Endometrial microvascular endothelial cells (primary cell): ENCODE measurements around the gene CCL24. TPM values are rescaled to one million over a fixed set of nuclear protein-coding genes. Genes with fewer than 3 reads are reported as not detected.
"Not testable (repeated sequence)": the region's sequence is repeated elsewhere in the genome, so short reads cannot be mapped to it uniquely, and the experiment has no call there.

Experiments
- in situ Hi-C: cut with HindIII; loops from 2 replicates; pipeline ENCODE4 v1.10.0; 2017; ENCODE audit warnings: low sequenced_read_pairs, low pct_unique_long_range_greater_than_20kb; ENCODE audit errors: inconsistent ontology term
- total RNA-seq: library from RNA; depleted of rRNA; stranded (reverse); fragments of >200 nt; gene quantifications from one replicate; pipeline ENCODE4 v1.2.3, GENCODE V29; 2015; ENCODE audit errors: inconsistent ontology term

CCL24 gene
- total RNA-seq, 1 donor from 2014 or later = not detected

DNA sequence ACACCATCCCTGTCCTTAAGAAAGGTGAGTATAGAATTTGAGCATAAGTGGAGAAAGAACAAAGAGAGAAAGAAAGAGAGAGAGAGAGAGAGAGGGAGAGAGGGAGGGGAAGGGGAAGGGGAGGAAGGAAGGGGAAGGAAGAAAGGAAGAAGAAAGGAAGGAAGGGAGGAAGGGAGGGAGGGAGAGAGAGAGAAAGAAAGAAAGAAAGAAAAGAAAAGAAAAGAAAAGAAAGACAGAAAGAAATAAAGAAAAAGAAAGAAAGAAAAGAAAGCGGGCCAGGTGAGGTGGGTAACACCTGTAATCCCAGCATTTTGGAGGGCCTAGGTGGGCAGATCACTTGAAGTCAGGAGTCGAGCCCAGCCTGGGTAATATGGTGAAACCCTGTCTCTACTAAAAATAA lies 19.9 kb downstream of the CCL24 start:
- in situ Hi-C loops = no loop called here

DNA sequence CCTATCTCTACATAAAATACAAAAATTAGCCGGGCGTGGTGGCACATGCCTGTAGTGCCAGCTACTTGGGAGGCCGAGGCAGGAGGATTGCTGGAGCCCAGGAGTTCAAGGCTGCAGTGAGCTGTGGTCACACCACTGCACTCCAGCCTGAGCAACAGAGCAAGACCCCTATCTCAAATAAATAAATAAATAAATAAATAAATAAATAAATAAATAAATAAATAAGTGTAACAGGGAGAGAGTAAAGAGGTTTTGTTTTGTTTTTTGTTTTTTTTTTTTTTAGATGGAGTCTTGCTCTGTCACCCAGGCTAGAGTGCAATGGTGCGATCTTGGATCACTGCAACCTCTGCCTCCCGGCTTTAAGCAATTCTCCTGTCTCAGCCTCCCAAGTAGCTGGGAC lies 21.0 kb downstream of the CCL24 start:
- in situ Hi-C loops = not testable (repeated sequence)

DNA sequence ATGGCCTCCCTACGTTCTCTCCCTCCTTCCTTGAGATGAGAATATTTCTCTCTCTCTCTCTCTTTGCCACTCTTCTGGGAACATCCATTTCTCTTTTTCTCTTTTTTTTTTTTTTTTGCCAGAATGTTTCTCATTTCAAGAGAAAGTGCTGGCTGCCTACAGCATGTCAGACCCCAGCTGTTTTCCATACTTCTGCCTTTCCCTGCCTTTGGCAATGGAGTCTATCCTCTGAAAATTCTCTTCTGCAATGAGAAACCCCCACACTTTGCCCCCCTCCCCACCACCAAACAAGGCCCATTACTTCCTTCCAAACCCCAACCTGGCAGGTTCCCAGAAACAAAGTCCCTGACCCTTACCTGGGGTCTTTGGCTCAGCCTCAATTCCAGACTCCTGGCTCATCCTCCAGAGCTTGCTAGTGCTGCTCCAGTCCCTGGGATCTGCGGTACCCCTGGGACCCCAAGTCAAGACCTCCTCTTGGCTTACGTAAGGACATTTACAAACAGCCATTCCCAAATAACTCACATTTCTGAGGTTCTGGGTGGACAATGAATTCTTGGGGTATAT lies 24.2 kb downstream of the CCL24 start:
- in situ Hi-C loops = no loop called here

DNA sequence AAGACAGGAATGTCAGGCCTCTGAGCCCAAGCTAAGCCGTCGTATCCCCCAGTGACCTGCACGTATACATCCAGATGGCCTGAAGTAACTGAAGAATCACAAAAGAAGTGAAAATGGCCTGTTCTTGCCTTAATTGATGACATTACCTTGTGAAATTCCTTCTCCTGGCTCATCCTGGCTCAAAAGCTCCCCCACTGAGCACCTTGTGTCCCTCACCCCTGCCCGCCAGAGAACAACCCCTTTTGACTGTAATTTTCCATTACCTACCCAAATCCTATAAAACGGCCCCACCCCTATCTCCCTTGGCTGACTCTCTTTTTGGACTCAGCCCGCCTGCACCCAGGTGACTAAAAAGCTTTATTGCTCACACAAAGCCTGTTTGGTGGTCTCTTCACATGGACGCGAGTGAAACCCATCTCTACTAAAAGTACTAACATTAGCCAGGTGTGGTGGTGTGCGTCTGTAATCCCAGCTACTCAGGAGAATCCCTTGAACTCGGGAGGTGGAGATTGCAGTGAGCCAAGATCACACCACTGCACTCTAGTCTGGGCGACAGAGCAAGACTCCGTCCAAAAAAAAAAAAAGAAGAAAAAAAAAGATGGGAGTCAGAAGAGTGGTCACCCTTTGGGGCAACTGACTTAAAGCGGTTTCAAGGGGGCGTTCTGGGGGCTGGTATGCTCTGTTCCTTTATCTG lies 25.3 kb downstream of the CCL24 start:
- in situ Hi-C loops = not testable (repeated sequence)

DNA sequence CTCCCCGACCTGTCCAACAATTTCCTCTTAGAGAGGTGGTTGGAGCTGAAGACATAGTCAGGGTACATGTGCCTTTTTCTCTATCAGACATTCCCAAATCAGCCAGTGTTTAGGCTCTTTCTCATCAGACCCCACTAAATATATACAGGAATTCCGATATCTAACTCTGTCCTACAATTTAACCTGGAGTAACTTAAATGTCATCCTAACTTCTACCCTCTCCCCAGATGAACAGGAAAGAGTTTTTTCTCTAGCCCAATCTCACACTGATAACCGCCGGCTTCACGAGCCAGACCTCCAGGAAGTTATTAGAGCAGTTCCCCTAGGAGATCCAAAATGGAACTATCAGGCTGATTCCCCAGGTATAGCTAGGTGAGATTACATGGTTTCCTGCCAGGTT lies 30.5 kb downstream of the CCL24 start:
- in situ Hi-C loops = not testable (repeated sequence)

DNA sequence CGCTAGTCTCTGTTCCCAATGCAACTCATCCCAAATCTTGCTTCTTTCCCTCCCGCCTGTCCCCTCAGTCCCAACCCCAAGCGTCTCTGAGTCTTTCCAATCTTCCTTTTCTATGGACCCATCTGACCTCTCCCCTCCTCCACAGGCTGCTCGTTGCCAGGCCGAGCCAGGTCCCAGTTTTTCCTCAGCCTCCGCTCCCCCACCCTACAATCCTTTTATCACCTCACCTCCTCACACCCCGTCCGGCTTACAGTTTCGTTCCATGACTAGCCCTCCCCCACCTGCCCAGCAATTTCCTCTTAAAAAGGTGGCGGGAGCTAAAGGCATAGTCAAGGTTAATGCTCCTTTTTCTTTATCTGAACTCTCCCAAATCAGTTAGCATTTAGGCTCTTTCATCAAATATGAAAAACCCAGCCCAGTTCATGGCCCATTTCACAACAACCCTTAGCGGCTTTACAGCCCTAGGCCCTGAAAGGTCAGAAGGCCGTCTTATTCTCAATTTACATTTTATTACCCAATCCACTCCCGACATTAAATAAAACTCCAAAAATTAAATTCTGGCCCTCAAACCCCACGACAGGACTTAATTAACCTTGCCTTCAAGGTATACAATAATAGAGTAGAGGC lies 32.8 kb downstream of the CCL24 start:
- in situ Hi-C loops = not testable (repeated sequence)

DNA sequence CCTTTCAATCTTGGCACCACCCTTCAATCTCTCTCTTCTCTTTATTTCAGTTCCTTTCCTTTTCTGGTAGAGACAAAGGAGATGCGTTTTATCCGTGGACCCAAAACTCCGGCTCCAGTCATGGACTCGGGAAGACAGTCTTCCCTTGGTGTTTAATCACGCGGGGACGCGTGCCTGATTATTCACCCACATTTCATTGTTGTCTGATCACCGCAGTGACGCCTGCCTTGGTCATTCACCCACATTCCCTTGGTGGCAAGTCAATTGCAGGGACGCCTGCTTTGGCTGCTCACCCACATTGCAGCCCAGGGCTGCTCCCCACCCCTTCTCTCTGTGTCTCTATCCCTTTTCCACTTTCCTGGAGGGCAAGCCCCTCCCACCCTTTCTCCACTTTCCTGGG lies 34.1 kb downstream of the CCL24 start:
- in situ Hi-C loops = not testable (repeated sequence)

DNA sequence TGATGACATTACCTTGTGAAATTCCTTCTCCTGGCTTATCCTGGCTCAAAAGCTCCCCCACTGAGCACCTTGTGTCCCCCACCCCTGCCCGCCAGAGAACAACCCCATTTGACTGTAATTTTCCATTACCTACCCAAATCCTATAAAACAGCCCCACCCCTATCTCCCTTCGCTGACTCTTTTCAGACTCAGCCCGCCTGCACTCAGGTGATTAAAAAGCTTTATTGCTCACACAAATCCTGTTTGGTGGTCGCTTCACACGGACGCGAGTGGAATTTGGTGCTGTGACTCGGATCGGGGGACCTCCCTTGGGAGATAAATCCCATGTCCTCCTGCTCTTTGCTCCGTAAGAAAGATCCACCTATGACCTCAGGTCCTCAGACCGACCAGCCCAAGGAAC lies 34.6 kb downstream of the CCL24 start:
- in situ Hi-C loops = not testable (repeated sequence)

DNA sequence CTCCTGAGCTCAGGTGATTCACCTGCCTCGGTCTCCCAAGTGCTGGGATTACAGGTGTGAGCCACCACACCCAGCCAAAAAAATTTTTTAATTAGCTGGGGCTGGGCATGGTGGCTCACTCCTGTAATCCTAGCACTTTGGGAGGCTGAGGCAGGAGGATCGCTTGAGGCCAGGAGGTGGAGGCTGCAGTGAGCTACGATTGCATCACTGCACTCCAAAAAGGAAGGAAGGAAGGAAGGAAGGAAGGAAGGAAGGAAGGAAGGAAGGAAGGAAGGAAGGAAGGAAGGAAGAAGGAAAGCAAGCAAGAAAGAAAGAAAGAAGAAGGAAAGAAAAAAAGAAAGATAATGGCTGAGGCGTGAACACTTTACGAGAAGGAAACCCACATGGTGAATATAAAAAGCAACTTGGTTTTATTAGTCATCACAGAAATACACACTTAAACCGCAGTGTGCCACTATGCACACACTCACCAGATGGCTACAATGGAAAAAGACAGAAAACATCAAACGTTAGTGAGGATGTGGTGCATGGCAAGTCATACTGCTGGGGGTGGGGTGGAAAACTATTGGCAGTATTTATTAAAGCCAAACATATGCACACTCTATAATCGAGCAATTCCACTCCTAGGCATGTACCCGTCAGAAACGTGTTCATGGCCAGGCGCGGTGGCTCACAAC lies 37.2 kb downstream of the CCL24 start:
- in situ Hi-C loops = no loop called here

DNA sequence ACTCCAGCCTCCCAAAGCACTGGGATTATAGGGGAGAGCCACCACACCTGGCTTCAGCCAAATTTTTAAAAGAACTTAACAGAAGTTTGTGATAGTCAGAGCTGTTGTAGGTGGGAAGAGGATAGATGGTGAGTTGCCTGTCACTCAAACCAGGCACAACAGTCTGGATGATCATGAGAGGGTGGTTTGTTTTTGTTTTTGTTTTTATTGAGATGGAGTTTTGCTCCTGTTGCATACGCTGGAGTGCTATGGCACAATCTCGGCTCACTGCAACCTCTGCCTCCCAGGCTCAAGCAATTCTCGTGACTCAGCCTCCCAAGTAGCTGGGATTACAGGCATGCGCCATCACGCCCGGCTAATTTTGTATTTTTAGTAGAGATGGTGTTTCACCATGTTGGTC lies 39.6 kb downstream of the CCL24 start:
- in situ Hi-C loops = not testable (repeated sequence)

DNA sequence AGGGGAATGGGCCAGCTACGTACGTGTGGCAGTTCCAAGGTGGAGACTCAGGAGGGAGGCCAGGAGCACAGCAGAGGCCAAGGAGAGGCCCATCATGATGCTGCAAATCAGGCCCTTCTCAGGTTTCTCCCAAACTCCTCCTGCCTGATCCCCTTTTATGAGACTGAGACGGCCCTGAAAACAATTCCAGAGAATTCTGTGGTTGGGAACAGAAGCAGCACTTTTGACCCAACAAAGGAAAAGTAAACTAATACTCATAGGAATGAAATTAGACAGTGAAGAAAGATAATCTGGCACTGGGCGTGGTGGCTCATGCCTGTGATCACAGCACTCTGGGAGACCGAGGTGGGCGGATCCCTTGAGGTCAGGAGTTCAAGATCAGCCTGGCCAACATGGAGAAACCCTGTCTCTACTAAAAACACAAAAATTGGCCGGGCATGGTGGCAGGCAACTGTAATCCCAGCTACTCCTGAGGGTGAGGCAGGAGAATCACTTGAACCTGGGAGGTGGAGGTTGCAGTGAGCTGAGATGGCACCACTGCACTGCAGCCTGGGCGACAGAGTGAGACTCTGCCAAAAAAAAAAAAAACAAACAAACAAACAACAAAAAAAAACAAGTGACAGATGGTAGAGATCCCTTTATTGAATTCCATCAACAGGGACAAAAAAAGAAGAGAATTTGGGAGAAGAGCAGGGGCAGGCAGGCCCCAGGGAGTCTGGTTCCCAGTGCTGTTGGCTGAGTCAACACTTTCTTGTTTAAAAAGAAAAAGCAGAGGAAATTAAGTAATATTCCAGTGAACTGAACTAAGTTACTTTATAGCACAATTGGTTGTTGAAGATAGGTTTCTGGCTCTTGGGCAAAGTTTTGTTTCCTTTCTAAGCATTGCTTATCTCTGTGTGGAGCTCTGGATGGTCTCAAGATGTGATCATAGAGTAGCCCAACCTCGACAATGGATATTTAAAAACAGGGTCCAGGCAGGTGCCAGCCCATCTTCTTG lies 41.2 kb downstream of the CCL24 start, which contains the start of gene CCL26:
CCL26 (minus strand) TSS at position 131 of the 997 bp plus-strand sequence; CDS start at position 96, 35 bp downstream.
- in situ Hi-C loops = no loop called here

DNA sequence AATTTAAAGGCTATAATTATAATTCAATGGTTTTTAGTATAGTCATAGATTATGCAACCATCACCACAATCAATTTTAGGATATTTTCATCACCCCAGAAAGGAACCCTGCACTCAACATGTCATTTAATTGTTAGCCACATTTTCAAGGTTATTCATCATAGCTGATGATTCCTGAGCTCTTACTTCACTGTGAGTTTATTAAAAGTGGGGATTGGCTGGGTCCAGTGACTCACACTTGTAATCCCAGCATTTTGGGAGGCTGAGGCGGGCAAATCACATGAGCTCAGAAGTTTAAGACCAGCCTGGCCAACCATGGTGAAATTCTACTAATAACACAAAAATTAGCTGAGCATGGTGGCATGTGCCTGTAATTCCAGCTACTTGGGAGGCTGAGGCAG lies 42.4 kb downstream of the CCL24 start:
- in situ Hi-C loops = no loop called here

DNA sequence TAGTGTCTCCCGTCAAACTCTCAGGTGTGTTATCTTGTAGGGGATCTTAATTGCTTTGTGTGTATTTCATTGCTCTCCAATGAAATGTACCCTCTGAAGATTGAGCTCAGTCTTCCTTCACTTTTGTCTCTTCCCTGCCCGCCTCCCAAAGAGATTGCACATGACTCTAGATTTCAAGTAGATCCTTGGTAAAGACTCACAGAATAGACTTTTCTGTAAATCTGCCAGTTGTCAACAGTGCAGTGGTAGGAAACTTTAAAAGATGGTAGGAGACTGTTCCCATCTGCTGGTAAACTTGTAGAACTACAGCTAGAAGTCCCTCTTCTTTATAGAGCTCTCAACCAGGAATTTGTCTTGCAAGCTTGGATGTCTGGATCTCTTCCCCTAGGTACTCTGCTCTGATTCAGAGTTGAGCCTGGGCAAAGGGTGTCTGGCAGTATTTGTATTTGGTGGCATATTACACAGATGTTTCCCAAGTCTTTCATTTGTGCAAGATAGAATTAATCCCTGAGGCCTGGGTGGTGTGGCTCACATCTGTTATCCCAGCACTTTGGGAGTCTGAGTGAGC lies 51.2 kb downstream of the CCL24 start:
- in situ Hi-C loops = no loop called here

DNA sequence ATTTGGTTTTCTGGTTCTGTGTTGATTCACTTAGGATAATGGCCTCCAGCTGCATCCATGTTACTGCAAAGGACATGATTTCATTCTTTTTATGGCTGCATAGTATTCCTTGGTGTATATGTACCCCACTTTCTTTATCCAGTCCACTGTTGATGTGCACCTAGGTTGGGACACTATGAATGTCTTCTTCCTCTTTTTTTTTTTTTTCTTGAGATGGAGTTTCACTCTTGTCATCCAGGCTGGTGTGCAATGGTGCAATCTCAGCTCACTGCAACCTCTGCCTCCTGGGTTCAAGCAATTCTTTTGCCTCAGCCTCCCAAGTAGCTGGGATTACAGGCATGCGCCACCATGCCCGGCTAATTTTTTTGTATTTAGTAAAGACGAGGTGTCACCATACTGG lies 51.8 kb downstream of the CCL24 start:
- in situ Hi-C loops = not testable (repeated sequence)

Other genes starting within 250 kb of the CCL24 start
- gene HIP1, start 74.9 kb downstream of the CCL24 start, total RNA-seq = 31.8 TPM
- not detected for gene CCL26, start 41.6 kb downstream of the CCL24 start, total RNA-seq
- gene RHBDD2, start 65.2 kb upstream of the CCL24 start, total RNA-seq = 30.4 TPM
- gene POR, start 101.3 kb upstream of the CCL24 start, total RNA-seq = 50.1 TPM
- gene TMEM120A, start 180.8 kb upstream of the CCL24 start, total RNA-seq = 12.0 TPM
- 51.5 TPM for gene STYXL1, start 234.2 kb upstream of the CCL24 start, total RNA-seq
- 159 TPM for gene MDH2, start 234.3 kb upstream of the CCL24 start, total RNA-seq